GM21717 (cell line): ENCODE data around the gene MTCP1.

ENCODE experiments used
- ATAC-seq: cut with Tn5 transposase; IDR thresholded peaks from one replicate; pipeline ENCODE4 v1.9.1; 2021; ENCODE audit warnings: mild to moderate bottlenecking, moderate library complexity; ENCODE audit not compliant: unreplicated experiment

Gene MTCP1

DNA sequence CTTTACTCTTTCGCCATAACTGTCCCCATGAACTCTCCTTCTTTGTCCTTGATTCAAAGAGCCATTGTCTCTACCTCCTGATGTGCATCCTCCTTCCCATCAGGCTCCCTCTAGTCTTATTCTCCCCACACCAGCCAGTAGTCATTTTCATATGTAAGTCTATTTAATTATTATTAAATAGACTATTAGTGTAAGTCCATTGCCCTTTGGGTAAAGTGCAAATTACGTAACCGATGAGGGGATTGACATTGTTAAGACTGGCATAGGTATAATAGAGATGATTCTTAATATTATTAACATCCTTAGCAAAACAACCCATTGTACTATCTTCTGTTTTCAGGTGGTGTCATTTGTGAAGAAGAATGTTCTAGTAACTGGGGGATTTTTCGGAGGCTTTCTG lies 16.7 kb downstream of the MTCP1 start:
- no peak for ATAC-seq

DNA sequence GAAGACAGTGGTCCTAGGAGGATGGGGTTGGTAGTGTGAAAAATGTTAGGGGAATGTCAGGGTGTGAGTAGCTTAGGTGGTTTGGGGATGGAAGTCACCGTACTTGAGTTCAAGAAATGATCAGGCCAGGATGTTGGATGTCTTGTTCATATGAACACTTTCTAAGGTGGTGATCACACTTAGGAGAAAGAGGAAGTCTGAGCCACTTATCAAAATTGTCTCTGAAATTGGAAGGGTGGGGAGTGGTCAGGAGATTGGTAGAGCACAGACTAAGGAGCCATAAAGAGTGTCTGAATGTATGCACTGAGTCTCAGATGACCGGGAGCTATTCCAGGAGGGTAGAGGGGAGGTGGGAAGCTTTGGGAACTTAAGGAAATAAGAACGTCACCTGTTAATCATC lies 17.3 kb downstream of the MTCP1 start:
- no peak for ATAC-seq

DNA sequence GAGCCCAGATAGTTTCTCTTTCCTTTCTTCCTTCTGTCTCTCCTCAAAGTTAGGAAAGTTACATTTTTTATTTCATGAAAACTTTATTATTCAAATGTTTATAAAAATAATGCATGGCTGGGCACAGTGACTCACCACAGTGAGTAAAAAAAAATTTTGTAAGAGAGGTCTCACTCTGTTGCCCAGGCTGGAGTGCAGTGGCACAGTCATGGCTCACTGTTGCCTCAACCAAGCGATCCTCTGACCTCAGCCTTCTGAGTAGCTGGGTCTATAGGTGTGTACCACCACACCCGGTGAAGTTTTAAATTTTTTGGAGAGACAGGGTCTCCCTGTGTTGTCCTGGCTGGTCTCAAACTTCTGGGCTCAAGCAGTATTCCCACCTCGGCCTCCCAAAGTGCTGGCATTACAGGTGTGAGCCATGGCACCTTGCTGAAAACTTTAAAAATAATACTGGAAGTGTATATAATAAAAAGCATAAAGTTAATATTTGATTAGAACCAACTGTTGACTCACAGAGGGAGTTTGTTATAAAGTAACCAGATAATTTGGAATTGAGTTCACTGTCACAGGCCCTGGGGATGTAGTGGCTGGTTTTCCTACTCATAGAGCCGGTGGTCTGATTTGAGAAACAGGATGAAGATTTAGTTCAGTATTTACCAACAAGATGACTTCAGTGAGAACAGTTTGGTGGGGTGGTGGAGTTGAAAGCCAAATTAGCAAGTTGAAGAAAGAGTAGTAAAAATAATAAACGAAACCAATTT lies 18.0 kb downstream of the MTCP1 start:
- no peak for ATAC-seq

DNA sequence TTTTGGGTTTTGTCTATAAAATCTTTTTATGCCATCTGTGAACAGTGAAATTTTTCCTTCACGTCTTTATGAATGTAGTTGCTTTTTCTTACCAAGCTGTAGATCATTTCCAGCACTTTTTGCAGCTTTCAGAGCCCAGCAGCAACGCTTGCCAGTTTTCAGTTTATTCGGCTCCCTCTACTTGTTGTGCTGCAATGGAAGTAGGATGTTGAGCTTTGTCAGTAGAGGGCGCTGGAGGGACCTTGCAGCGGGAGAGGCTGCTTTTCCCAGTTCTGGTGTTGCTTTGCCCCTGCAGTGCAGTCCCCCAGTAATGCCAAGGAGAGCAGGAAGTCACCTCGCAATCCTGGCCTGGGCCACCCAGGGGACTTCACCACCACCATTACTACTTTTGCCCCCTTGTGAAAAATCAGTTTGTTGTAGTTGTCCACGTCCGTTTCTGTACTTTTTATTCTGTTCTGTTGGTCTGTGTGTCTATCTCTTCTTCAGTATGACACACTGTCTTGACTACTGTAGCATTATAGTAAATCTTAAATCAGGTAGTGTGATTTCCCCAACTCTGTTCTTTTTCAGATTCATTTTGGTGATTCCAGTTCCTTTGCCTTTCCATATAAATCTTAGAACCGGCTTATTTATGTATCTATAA lies 21.8 kb downstream of the MTCP1 start:
- ATAC-seq: no peak

DNA sequence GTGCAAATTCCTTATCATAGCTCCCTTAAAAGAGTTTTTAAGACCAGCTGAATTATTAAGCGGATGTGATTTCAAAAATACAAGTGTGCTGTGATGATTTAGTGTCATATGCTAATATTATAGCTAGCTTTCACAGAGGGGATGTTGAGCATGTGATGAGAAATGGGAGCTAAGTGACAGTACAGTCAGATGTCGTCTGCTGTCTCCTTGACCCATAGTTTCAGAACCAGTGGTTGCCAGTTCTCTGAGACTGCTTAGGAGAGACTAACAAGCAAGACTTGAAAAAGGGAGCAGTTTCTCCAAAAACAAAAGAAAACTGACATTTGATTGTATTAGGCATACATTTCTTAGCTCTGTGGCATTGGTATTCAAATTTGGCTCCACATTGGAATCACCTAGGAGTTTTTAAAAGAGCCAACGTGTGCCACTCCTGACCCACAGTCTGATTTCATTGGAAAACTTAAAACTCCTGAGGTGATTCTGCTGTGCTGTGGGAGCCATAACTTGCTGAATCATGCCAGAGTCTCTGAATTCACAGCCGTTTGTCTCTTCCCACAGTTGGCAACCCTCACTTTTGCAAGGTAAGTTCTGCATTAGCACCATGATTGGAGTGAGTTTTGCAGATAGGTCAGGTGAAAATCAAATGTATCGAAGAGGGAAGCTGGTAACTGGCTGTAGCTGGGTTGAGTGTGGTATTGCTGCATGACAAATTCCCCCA lies 24.0 kb downstream of the MTCP1 start:
- no peak for ATAC-seq

DNA sequence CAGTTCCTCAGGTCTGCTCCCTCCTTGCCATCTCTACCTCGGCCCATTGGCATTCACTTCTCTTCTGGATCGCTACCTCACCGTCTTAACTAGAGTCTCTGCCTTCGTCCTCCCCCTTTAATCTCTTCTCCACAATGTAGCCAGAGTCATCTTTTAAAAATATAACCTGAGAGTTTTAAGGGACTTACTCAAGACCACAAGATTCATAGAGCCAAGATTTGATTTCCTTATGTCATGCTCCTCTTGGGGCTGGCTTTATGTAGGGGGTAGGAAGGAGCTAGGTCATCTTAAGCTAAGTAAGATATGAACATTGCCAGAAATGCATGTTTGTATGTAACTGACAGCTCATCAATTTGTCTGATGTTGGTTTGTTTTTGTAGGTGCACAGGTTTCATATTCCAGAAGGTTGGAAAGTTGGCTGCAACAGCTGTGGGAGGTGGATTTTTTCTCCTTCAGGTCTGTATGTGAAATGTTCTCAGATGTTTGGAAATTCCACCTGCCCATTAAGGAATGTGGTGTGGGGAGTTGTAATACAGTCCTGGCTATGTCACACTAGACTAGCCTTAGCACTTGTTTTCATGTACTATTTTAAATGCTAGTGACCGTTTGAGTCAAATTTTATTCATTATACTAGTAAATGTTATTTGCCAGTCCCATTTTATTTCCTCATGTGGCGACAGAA lies 24.7 kb downstream of the MTCP1 start:
- no peak for ATAC-seq

DNA sequence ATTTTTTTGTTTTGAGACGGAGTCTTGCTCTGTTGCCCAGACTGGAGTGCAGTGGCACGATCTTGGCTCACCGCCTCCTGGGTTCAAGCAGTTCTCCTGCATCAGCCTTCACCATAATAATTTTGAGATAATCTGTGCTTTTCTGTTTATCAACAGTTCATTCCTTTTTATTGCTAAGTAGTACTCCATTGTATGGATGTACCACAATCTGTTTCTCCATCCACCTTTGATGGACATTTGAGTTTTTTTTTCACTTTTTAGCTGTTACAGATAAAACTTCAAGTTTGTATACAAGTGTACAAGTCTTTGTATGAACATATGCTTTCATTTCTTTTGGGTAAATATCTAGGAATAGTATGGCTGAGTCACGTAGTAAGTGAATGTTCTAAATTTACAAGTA lies 35.2 kb downstream of the MTCP1 start:
- no peak for ATAC-seq

DNA sequence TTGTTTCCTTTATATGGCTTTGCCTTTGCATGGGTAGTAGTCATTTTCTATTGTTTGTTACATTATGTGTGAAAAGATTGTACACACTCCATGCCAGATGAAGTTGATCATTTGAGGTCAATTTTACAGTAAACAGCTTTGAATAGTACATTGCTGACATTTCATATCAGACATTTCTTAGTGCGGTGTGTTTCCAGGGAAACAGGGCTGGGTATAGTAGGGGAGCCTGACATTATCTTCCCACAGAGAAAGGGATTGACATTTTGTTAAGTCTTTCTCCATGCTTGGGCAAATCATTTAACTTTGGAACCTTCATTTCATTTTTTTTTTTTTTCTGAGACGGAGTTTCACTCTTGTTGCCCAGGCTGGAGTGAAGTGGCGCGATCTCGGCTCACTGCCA lies 39.3 kb downstream of the MTCP1 start:
- no peak for ATAC-seq

DNA sequence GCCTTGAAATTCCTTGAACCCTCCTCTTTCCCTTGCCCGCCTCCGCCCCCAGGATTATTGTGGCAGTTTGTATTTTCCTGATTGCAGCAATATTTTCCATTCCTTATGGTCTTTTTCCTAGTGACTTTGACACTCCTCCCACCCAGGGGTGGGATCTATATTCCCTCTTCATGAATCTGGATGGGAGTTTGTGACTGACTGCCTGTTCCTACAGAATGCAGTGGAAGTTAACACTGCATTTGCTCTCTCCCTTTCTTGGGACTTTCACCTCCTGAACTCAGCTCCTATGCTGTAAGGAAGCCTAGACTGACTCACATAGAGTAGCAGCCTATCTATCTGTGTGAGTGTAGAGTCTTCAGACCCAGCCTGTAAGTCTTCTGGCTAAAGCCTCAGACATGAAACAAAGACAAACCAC lies 42.1 kb downstream of the MTCP1 start:
- ATAC-seq: no peak

DNA sequence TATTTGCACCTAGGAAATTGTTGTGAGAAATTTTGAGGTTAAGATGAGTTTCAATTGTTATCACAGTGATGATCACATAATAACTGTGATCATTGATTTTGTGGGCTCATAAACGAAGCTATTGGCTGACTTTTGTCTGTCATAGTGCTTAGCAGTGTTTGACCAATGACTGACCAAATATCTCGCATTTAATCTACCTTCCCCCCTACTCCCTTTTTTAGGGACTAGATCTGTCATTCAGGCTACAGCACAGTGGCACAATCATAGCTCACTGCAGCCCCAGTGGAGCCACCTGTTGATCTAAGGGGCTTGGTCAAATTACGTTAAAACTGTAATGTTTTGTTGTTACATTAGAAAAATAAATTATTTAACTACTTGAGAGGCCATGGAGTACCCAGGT lies 42.8 kb downstream of the MTCP1 start:
- ATAC-seq: no peak

DNA sequence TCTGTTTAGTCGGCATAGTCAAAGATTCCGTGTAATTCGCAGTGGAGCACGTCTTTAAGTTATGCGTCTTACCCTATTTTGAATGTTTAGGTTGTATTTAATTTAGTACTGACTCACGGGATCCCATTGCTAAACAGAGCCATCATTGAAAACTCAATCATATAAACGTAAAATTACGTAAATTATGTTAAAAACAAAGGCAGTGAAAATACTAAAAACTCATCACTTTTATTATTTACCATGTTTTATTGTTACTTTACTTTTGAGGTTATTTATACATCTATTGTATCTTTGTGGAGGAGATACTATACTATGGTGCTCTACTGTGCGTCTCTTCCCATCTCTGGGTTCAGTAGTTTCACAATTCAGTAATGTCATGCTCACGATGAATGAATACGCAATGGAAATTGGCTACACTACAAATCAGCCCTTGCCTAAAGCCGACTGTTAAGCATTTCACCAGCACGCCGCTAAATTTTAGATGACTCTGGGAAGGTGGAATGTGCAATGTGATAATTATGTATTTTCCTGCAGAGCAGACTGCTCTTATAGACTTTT lies 43.3 kb downstream of the MTCP1 start:
- ATAC-seq: no peak

DNA sequence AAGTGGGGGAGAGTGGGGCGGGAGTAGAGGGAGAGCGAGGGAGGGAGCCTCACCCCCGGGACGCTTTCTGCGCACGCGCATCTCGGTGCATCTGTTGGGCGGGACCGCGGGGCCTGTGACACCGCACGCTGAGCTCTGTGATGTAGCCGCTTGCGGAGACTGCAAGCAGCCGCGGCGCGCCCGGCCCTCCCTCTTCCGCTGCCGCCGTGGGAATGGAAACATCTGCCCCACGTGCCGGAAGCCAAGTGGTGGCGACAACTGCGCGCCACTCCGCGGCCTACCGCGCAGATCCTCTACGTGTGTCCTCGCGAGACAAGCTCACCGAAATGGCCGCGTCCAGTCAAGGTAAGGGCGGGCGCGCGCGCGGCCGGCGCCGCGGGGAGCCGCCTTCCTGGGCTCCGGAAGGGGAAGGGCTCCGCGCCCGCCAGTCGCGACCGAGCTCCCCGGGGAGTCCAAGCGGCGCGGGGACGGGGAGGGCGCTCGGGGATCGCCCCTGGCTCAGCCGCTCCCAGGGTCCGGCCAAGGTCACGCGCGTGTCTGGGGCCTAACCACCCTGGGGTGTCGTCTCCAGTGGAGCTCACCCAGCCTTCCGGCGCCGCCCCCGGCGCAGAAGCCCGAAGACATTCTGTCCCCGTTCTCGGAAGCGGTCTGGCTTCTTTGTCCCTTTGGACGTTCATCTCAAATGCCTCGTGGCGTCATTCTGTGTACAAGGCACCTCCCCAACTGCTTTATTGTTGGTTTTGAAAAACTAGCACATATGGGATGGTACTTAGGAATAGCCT lies 44.0 kb downstream of the MTCP1 start, which contains the start of gene FUNDC2:
Gene FUNDC2, plus strand, starts transcription at position 118 of the 782 bp plus-strand sequence. Its CDS starts 95 bp downstream, at position 213.
- ATAC-seq: peak; percentile 91

DNA sequence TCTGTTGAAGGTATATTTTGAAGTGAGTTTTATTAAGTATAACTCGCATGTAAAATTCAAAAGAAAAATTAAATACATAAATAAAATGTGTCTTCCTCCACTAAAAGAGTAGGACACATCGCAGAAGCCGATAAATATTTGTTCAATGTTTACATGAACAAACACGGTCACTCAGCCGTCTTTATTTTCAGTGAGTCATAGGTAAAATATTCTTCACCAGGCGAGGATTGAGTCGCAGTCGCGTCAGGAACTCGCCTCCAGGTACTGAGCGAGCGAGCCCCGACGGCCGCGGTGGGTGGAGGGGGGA lies 44.6 kb downstream of the MTCP1 start:
- ATAC-seq: no peak

DNA sequence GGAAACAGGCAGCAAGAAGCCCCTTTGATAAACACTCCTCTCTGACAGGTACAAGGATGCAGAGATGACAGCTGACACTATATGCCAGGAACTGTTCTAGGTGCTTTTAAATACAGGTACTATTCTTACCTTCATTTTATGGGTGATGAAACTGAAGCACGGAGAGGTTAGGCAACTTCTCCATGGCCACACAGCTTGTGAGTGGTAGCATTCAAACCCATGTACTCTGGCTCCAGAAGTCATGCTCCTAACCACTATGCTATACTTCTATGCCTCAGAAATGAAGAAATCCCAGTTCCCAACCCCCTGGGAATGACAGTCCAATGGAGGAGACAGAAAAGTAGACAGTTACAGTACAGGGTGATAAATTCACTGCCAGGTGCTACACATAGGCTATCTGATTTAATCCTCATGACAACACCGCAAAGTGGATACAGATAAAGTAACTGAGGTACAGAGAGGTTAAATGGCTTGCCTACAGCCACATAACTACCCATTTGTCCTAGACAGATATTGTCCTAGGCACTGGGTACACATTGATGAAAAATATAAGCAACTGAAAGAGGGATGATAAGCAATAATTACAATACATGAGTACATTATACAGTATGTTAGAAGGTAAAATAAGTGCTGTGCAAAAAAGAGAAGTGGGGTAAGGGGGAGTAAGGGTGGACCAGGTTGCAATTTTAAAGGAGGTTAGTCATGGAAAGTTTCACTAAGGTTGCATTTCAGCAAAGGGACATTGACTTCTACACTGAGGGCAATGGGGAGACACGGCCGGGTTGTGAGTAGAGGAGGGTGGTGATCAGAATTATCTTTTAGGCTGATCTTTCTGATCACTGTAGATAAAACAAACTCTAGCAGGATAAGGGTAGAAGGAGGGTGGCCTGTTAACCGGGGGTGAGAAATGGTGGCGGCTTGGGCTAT lies 46.8 kb downstream of the MTCP1 start:
- no peak for ATAC-seq

DNA sequence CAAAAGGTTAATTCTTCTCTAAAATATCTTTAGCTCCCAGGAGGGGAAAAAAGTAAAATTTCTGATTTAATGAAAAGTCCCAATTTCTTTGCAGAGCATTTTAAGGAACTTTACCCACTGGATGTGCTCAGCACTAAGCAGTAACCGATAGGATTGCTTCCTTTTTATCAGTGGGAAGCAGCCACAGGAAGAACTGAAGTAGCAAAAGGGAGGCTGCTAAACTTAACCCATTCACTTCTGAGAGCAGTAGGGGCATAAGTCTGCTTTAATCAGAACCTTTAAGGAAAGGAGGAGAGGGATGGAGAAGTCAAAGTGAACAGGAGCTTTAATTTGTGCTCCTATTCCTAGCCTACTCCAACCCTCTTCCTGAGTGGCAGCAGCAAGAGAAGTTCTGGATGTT lies 48.4 kb downstream of the MTCP1 start, which contains the start of gene F8:
Gene F8, minus strand, starts transcription at position 139 of the 400 bp plus-strand sequence. CDS start 171 bp downstream, outside the sequence.
- ATAC-seq: no peak

DNA sequence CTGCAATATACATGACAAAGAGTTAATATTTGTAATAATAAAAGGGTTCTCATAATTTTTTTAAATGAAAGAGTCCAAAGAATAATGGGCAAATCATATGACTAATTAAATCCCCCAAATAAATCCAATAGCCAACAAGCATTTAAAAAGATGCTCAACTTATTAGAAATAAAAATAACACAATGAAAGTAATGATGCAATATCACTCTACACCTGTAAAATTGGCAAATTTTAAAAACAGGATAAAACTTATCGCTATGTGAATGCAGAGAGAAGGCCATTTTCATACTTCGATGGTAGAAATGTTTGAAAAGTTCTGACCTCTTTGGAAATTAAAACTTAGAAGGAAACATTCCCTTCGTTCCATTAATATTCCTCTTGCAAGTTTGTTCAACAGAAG lies 50.3 kb downstream of the MTCP1 start:
- ATAC-seq: no peak
